Measurements from ENCODE around the gene ACTL6B. TPM values are rescaled to one million over a fixed set of nuclear protein-coding genes. Genes with fewer than 3 reads are reported as not detected.
A peak's percentile ranks its signal among the peaks of the same experiment; 100 is the strongest.

The ACTL6B gene
- total and polyA plus RNA-seq, 9 of the 15 experiments (the other 6 are each of a cell fraction or from before 2014, with no cell fraction given), result not detected

DNA sequence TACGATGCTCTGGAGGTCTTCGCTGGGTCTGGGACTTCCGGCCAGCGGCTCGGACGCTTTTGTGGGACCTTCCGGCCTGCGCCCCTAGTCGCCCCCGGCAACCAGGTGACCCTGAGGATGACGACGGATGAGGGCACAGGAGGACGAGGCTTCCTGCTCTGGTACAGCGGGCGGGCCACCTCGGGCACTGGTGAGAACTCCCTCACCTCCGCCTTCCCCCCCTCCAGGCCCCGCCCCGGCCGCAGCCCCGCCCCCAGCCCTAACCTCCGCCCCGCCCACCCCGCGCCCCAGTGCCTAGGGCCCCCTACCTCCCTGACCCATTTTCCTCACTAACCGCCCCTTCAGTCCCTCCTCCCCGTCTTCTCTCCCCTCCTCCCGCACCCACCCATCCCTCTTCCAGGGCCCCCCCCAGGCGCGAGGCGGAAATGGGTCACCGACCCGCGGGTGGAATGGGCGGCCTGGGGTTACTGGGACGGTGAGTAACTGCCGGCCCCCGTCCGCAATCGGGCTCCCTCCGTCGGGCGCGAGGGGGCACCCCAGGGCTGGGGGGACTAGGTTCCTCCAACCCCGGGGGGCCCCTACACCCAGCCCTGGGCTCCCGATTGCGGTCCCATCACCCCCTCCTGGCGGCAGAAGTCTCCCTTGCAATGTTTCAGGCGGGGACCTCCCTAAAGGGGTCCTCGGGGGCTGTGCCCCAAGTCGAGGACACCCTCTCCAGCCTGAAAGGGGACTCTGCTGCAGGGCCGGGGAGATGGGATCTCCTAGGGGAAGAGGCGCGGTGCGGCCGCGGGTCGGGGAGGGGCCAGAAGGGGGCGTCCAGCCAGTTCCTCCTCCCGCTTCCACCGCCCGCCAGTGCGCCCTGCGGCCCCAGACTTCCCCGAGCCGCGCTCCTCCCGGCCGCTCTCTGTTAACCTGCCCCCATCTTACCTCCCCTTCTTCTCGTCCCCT lies 51.9 kb downstream of the ACTL6B start (continued):
- TF ChIP-seq, protein P1, sequence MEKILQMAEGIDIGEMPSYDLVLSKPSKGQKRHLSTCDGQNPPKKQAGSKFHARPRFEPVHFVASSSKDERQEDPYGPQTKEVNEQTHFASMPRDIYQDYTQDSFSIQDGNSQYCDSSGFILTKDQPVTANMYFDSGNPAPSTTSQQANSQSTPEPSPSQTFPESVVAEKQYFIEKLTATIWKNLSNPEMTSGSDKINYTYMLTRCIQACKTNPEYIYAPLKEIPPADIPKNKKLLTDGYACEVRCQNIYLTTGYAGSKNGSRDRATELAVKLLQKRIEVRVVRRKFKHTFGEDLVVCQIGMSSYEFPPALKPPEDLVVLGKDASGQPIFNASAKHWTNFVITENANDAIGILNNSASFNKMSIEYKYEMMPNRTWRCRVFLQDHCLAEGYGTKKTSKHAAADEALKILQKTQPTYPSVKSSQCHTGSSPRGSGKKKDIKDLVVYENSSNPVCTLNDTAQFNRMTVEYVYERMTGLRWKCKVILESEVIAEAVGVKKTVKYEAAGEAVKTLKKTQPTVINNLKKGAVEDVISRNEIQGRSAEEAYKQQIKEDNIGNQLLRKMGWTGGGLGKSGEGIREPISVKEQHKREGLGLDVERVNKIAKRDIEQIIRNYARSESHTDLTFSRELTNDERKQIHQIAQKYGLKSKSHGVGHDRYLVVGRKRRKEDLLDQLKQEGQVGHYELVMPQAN (IDR thresholded peaks at IDR 0.05; ENCODE audit: borderline replicate concordance), result peak; percentile 64
- TF ChIP-seq, protein P2, sequence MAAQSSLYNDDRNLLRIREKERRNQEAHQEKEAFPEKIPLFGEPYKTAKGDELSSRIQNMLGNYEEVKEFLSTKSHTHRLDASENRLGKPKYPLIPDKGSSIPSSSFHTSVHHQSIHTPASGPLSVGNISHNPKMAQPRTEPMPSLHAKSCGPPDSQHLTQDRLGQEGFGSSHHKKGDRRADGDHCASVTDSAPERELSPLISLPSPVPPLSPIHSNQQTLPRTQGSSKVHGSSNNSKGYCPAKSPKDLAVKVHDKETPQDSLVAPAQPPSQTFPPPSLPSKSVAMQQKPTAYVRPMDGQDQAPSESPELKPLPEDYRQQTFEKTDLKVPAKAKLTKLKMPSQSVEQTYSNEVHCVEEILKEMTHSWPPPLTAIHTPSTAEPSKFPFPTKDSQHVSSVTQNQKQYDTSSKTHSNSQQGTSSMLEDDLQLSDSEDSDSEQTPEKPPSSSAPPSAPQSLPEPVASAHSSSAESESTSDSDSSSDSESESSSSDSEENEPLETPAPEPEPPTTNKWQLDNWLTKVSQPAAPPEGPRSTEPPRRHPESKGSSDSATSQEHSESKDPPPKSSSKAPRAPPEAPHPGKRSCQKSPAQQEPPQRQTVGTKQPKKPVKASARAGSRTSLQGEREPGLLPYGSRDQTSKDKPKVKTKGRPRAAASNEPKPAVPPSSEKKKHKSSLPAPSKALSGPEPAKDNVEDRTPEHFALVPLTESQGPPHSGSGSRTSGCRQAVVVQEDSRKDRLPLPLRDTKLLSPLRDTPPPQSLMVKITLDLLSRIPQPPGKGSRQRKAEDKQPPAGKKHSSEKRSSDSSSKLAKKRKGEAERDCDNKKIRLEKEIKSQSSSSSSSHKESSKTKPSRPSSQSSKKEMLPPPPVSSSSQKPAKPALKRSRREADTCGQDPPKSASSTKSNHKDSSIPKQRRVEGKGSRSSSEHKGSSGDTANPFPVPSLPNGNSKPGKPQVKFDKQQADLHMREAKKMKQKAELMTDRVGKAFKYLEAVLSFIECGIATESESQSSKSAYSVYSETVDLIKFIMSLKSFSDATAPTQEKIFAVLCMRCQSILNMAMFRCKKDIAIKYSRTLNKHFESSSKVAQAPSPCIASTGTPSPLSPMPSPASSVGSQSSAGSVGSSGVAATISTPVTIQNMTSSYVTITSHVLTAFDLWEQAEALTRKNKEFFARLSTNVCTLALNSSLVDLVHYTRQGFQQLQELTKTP (IDR thresholded peaks at IDR 0.05; ENCODE audit: low read depth in 1 of 2, partially characterized antibody in 2 of 2), result peak in 1 of 2 experiments; percentile 56
- TF ChIP-seq NFIX (CRISPR knock-in tag; IDR thresholded peaks at IDR 0.05; ENCODE audit: low read depth) (no peak), ARID2 (IDR thresholded peaks at IDR 0.05) (0 out of 2 replicates have a peak, but pooled peaks have one; percentile 13), MTA1 (IDR thresholded peaks at IDR 0.05; ENCODE audit: borderline replicate concordance) (peak; percentile 60; the same call in 1 of the 2 replicates), MTF1 (CRISPR knock-in tag; IDR thresholded peaks at IDR 0.05; ENCODE audit: borderline replicate concordance) (no peak), KLF10 (CRISPR knock-in tag; IDR thresholded peaks at IDR 0.05) (no peak), JUN (IDR thresholded peaks at IDR 0.05; ENCODE audit: borderline replicate concordance, low read depth, low read length) (no peak), JUN (CRISPR knock-in tag; IDR thresholded peaks at IDR 0.05; ENCODE audit: borderline replicate concordance) (no peak), ZNF184 (CRISPR knock-in tag; IDR thresholded peaks at IDR 0.05) (no peak), MEF2A (IDR thresholded peaks at IDR 0.05; ENCODE audit: control insufficient read depth, low read depth, low read length) (no peak), JUND (IDR thresholded peaks at IDR 0.05; ENCODE audit: borderline replicate concordance, low read depth, low read length) (peak; percentile 34; the same call in 1 of the 2 replicates), JUND (tag; IDR thresholded peaks at IDR 0.05; ENCODE audit: borderline replicate concordance, low read depth, low read length) (no peak; the same call in 2 of the 3 replicates)
- TF ChIP-seq, protein P3, sequence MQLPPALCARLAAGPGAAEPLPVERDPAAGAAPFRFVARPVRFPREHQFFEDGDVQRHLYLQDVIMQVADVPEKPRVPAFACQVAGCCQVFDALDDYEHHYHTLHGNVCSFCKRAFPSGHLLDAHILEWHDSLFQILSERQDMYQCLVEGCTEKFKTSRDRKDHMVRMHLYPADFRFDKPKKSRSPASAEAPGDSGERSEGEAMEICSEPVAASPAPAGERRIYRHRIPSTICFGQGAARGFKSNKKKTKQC (CRISPR knock-in tag; IDR thresholded peaks at IDR 0.05), result no peak
- TF ChIP-seq, protein P4, sequence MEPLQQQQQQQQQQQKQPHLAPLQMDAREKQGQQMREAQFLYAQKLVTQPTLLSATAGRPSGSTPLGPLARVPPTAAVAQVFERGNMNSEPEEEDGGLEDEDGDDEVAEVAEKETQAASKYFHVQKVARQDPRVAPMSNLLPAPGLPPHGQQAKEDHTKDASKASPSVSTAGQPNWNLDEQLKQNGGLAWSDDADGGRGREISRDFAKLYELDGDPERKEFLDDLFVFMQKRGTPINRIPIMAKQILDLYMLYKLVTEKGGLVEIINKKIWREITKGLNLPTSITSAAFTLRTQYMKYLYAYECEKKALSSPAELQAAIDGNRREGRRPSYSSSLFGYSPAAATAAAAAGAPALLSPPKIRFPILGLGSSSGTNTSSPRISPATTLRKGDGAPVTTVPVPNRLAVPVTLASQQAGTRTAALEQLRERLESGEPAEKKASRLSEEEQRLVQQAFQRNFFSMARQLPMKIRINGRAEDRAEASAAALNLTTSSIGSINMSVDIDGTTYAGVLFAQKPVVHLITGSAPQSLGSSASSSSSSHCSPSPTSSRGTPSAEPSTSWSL (CRISPR knock-in tag; IDR thresholded peaks at IDR 0.05; ENCODE audit: borderline replicate concordance), result no peak
- TF ChIP-seq, protein P5, sequence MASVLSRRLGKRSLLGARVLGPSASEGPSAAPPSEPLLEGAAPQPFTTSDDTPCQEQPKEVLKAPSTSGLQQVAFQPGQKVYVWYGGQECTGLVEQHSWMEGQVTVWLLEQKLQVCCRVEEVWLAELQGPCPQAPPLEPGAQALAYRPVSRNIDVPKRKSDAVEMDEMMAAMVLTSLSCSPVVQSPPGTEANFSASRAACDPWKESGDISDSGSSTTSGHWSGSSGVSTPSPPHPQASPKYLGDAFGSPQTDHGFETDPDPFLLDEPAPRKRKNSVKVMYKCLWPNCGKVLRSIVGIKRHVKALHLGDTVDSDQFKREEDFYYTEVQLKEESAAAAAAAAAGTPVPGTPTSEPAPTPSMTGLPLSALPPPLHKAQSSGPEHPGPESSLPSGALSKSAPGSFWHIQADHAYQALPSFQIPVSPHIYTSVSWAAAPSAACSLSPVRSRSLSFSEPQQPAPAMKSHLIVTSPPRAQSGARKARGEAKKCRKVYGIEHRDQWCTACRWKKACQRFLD (CRISPR knock-in tag; IDR thresholded peaks at IDR 0.05), result no peak

Measured in K562 (cell line).